Nephron progenitor cell (in vitro differentiated cells): ENCODE results near the gene SPEM3.

ENCODE experiments used
- DNase-seq: peaks from one replicate; pipeline ENCODE4 v3.0.0; 2021
- H3K27ac Mint-ChIP-seq: 2 replicates; pipeline ENCODE4 v1.8.0; 2021; ENCODE audit warnings: mild to moderate bottlenecking, moderate library complexity, mixed read lengths
- H3K27me3 Mint-ChIP-seq: 2 replicates; pipeline ENCODE4 v1.8.0; 2021; ENCODE audit warnings: mild to moderate bottlenecking, low read depth, mixed read lengths; ENCODE audit not compliant: poor library complexity
- H3K36me3 Mint-ChIP-seq: 2 replicates; pipeline ENCODE4 v1.8.0; 2021; ENCODE audit warnings: low read depth, mixed read lengths
- H3K4me1 Mint-ChIP-seq: 2 replicates; pipeline ENCODE4 v1.8.0; 2021; ENCODE audit warnings: mixed read lengths
- H3K4me3 Mint-ChIP-seq: 2 replicates; pipeline ENCODE4 v1.8.0; 2021; ENCODE audit warnings: mild to moderate bottlenecking, moderate library complexity, mixed read lengths
- H3K9me3 Mint-ChIP-seq: 2 replicates; pipeline ENCODE4 v1.8.0; 2021; ENCODE audit warnings: mild to moderate bottlenecking, moderate library complexity, mixed read lengths
- TF ChIP-seq, protein P1 (sequence below): fragments of 200-600 bp; sonication (generic); IDR thresholded peaks from 2 replicates; pipeline ENCODE4 v1.5.0; 2021; ENCODE audit warnings: antibody characterized with exemption

SPEM3 gene

DNA sequence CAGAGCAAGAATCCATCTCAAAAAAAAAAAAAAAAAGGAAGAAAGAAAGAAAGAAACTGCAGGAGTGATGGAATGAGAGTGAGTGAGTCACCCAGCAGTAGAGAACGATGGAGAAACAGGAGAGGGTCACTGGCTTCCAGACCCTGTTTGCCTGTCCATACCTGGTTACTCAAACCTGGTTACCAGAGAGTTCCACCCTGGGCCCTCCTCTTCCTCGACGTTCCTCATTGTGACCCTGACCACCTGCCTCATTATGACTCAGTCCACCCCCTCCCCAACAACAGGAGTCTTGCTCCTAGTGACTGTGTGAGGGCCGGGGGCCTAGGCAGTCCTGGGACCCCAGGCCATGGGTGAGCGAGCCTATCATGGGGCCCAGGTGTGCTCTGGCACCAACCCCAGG, at the start of gene SPEM3:
SPEM3 (plus strand) TSS at position 301 of the 400 bp plus-strand sequence; CDS start at position 347, 46 bp downstream.
- Mint-ChIP-seq H3K4me3 (no peak within 1 kb of the TSS), H3K9me3 (no peaks in the 10 kb centered on the region), H3K27ac (no peak within 1 kb of the TSS), H3K27me3 (peaks cover 10% of the 10 kb centered on the region), H3K36me3 (no peaks in the 10 kb centered on the region), H3K4me1 (peaks cover 4% of the 10 kb centered on the region)
- TF ChIP-seq, protein P1, sequence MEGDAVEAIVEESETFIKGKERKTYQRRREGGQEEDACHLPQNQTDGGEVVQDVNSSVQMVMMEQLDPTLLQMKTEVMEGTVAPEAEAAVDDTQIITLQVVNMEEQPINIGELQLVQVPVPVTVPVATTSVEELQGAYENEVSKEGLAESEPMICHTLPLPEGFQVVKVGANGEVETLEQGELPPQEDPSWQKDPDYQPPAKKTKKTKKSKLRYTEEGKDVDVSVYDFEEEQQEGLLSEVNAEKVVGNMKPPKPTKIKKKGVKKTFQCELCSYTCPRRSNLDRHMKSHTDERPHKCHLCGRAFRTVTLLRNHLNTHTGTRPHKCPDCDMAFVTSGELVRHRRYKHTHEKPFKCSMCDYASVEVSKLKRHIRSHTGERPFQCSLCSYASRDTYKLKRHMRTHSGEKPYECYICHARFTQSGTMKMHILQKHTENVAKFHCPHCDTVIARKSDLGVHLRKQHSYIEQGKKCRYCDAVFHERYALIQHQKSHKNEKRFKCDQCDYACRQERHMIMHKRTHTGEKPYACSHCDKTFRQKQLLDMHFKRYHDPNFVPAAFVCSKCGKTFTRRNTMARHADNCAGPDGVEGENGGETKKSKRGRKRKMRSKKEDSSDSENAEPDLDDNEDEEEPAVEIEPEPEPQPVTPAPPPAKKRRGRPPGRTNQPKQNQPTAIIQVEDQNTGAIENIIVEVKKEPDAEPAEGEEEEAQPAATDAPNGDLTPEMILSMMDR: no peak
- no peak for DNase-seq

DNA sequence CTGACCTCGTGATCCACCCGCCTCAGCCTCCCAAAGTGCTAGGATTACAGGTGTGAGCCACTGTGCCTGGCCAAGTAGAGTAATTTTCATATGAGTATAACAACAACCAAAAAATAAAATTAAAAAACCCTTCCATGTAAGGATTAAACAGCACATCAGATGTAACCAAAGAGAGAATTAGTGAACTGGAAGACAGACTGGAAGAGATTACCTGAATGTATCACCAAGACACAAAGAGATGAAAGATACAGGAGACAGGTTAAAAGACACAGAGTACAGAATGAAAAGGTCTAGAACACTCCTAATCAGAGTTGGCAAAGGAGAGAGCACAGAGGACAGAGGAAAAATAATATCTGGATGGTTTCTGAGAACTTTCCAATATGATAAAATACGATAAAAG, 49.5 kb upstream of the SPEM3 start:
- no peak overlapping the region for H3K4me3 Mint-ChIP-seq
- TF ChIP-seq, protein P1: no peak
- peaks cover 6% of the 10 kb centered on the region for H3K4me1 Mint-ChIP-seq
- DNase-seq: no peak
- H3K27ac Mint-ChIP-seq: no peak overlapping the region
- peaks cover 72% of the 10 kb centered on the region for H3K27me3 Mint-ChIP-seq
- H3K9me3 Mint-ChIP-seq: peaks cover 28% of the 10 kb centered on the region
- no peaks in the 10 kb centered on the region for H3K36me3 Mint-ChIP-seq

DNA sequence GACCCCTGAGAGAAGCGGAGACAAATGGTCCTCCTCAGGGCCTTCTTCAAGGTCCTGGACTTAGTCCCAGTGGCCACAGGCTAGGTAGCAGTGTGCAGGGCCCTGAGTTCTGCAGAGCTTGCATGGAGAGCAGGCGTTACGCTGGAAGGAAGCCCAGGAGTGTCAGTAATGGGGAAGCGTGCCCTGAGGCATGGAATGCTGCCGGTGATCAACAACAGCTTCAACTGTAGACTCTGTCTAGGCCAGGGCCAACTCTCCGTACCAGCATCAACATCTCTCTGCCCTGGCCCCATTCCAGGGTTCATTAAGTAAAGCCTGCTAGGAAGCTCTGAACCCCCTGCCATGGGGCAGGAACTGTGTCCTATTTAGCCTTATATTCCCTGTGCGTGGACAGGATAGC, 48.3 kb upstream of the SPEM3 start:
- Mint-ChIP-seq H3K36me3 (no peaks in the 10 kb centered on the region), H3K4me3 (peak overlapping the region; percentile 78), H3K27ac (no peak overlapping the region), H3K27me3 (peaks cover 78% of the 10 kb centered on the region), H3K4me1 (peaks cover 10% of the 10 kb centered on the region), H3K9me3 (peaks cover 28% of the 10 kb centered on the region)
- TF ChIP-seq, protein P1: no peak
- DNase-seq: no peak

DNA sequence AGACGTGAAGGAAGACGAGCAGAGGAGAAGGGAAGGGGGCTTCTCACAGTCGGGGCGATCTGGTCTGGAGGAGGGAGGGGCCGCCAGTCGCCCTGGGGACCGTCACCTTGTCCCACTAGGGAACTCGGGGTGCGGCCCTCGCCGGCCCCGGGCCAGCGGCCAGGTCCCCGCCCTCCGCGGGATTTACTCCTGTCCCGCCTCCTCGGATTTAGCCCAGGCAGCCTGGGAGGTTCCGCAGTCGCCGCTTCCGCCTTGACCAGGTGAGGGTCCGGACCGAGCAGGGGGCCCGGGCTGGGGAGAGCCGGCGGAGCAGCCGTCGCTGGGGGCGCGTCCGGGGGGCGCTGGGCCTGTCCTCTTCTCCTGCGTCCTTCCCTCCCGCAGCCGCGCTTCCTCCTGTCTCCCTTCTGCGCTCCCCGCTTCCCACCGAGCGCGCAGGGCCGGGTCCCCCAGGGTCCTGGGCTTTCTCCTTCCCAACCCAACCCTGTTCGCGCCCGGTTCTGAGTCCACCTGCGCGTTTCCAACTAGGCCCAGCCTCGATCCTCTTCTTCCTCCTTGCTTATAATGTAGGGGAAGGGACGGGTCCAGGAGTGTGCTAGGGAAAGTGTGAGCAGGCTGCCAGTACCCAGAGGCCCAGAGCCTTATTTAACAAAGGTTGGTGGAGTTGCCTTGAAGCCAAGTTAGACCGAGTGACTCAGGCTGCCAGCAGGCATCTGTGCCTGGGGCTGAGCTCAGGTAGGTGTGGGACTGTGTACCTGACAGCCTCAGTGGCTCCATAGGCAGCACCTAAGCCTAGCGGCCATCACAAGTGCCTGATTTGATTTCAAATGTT, 47.6 kb upstream of the SPEM3 start, which contains the start of gene TNK1:
TNK1 (plus strand) TSS at position 235 of the 829 bp plus-strand sequence. CDS start 1,838 bp downstream, outside the sequence.
- Mint-ChIP-seq H3K9me3 (peaks cover 28% of the 10 kb centered on the region), H3K27ac (no peak within 1 kb of the TSS), H3K27me3 (peaks cover 78% of the 10 kb centered on the region), H3K4me3 (peak within 1 kb of the TSS; percentile 78), H3K4me1 (peaks cover 10% of the 10 kb centered on the region), H3K36me3 (no peaks in the 10 kb centered on the region)
- TF ChIP-seq, protein P1: no peak
- DNase-seq: peak; percentile 53

DNA sequence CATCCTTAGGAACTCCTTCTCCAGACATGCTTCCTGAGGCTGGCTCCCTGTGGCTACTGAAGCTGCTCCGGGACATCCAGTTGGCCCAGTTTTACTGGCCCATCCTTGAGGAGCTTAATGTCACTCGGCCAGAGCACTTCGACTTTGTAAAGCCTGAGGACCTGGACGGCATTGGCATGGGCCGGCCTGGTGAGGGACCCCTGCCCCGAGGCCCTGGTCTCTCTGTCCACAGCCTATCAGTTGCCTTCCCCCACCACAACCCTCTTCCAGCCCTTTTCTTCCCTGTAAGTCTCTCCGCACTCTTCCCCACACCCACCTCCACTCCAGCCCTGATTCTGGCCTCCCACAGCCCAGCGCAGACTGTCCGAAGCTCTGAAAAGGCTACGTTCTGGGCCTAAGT, 45.8 kb upstream of the SPEM3 start:
- H3K27me3 Mint-ChIP-seq: peaks cover 72% of the 10 kb centered on the region
- H3K36me3 Mint-ChIP-seq: no peaks in the 10 kb centered on the region
- H3K9me3 Mint-ChIP-seq: peaks cover 24% of the 10 kb centered on the region
- DNase-seq: no peak
- H3K27ac Mint-ChIP-seq: no peak overlapping the region
- TF ChIP-seq, protein P1: no peak
- H3K4me1 Mint-ChIP-seq: peaks cover 10% of the 10 kb centered on the region
- H3K4me3 Mint-ChIP-seq: no peak overlapping the region

DNA sequence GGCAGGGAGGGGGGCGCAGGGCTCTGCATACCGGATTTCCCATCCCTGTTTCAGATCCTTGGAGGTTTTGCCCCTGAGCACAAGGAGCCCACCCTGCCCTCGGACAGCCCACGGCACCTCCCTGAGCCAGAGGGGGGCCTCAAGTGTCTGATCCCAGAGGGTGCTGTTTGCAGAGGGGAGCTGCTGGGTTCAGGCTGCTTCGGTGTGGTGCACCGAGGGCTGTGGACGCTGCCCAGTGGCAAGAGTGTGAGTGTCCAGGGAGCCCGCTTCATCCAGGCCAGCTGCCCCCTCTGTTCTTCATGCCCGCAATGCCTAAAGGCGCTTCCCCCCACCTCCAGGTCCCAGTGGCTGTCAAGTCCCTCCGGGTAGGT, 45.3 kb upstream of the SPEM3 start:
- Mint-ChIP-seq H3K27me3 (peaks cover 68% of the 10 kb centered on the region), H3K4me1 (peaks cover 10% of the 10 kb centered on the region), H3K9me3 (peaks cover 20% of the 10 kb centered on the region), H3K27ac (no peak overlapping the region), H3K36me3 (no peaks in the 10 kb centered on the region), H3K4me3 (no peak overlapping the region)
- TF ChIP-seq, protein P1: no peak
- DNase-seq: no peak
